AG04450 (cell line): ENCODE measurements around the gene ACY1. TPM values are rescaled to one million over a fixed set of nuclear protein-coding genes. Genes with fewer than 3 reads are reported as not detected.

ENCODE experiments used
- CTCF ChIA-PET: fragments of 300-600, 350-600 bp; formaldehyde crosslinking; extraction: SDS; loops from one replicate; lab custom pipeline; 2022; ENCODE audit warnings: antibody characterized with exemption, inconsistent platforms; lab: Charles Lee
- POLR2A ChIA-PET: fragments of 350-600 bp; formaldehyde crosslinking; extraction: SDS; loops from one replicate; lab custom pipeline; 2021; ENCODE audit warnings: antibody characterized with exemption, inconsistent platforms; lab: Yijun Ruan, JAX
- DNase-seq: peaks from one replicate; pipeline ENCODE4 v3.0.0-alpha.2; 2011; ENCODE audit warnings: low read depth, low spot score
- H3K27ac ChIP-seq: one replicate; pipeline ENCODE4 v1.5.1; 2012; ENCODE audit warnings: low read depth, low read length, control low read depth
- H3K27me3 ChIP-seq: one replicate; pipeline ENCODE4 v1.6.0; 2012; ENCODE audit warnings: low read length; ENCODE audit not compliant: control insufficient read depth, insufficient read depth
- H3K4me3 ChIP-seq: 2 replicates; pipeline ENCODE4 v1.5.1; 2011; ENCODE audit warnings: mild to moderate bottlenecking, low read depth, low read length, control low read depth
- H3K9me3 ChIP-seq: 2 replicates; pipeline ENCODE4 v1.5.1; 2012; ENCODE audit warnings: low read length; ENCODE audit not compliant: control insufficient read depth, insufficient read depth
- polyA plus RNA-seq: library from polyadenylated mRNA; depleted of rRNA; stranded (reverse); fragments of >200 nt; gene quantifications from 2 replicates; pipeline ENCODE4 v1.2.3, GENCODE V29; 2011
- TF ChIP-seq, protein P1 (sequence below): IDR thresholded peaks from 2 replicates; pipeline ENCODE4 v1.5.1; 2011; ENCODE audit warnings: low read depth, low read length, control low read depth, inconsistent platforms

ACY1 gene
- polyA plus RNA-seq, 1 experiment = 20.4 TPM

DNA sequence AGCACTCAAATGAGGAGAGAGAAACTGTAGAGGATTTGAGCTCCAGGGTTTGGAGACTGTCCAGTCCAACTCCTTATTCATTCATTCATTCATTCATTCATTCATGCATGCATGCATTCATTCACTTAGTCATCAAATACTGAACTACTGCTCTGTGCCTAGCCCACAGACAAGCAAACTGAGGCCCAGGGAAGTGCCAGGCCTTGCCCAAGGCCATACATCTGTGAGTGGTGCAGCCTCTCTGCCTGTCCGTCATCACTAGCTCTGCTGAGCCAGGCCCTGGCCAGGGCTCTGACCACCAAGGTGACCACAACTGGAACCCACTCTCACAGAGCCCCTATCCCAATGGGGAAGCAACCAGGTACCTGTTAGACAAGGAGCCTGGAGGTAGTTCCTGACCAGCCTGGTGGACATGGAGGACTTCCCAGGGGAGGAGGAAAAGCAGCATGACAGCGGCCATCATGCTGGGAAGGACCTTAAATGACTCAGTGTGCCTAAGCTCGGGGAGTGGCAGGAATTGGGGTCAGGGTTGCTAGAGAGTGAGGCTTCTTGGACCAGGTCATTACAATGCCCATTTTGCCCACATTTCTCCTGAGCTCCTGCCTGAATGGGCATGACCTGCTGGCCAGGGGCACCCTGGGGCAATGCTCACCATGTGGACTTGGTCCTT, 39.9 kb downstream of the ACY1 start:
- no peaks in the 10 kb centered on the region; the same call in 1 of the 2 replicates for H3K9me3 ChIP-seq
- H3K4me3 ChIP-seq = no peak overlapping the region
- ChIA-PET POLR2A (no interaction called here), CTCF (interaction anchor here (1.4 kb wide), 2 partner anchors 19 to 22 kb away, joined by 3 read pairs; no protein-coding TSS in a partner anchor)
- no peak overlapping the region for H3K27ac ChIP-seq
- TF ChIP-seq, protein P1, sequence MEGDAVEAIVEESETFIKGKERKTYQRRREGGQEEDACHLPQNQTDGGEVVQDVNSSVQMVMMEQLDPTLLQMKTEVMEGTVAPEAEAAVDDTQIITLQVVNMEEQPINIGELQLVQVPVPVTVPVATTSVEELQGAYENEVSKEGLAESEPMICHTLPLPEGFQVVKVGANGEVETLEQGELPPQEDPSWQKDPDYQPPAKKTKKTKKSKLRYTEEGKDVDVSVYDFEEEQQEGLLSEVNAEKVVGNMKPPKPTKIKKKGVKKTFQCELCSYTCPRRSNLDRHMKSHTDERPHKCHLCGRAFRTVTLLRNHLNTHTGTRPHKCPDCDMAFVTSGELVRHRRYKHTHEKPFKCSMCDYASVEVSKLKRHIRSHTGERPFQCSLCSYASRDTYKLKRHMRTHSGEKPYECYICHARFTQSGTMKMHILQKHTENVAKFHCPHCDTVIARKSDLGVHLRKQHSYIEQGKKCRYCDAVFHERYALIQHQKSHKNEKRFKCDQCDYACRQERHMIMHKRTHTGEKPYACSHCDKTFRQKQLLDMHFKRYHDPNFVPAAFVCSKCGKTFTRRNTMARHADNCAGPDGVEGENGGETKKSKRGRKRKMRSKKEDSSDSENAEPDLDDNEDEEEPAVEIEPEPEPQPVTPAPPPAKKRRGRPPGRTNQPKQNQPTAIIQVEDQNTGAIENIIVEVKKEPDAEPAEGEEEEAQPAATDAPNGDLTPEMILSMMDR = no peak
- H3K27me3 ChIP-seq = no peaks in the 10 kb centered on the region
- DNase-seq = no peak

DNA sequence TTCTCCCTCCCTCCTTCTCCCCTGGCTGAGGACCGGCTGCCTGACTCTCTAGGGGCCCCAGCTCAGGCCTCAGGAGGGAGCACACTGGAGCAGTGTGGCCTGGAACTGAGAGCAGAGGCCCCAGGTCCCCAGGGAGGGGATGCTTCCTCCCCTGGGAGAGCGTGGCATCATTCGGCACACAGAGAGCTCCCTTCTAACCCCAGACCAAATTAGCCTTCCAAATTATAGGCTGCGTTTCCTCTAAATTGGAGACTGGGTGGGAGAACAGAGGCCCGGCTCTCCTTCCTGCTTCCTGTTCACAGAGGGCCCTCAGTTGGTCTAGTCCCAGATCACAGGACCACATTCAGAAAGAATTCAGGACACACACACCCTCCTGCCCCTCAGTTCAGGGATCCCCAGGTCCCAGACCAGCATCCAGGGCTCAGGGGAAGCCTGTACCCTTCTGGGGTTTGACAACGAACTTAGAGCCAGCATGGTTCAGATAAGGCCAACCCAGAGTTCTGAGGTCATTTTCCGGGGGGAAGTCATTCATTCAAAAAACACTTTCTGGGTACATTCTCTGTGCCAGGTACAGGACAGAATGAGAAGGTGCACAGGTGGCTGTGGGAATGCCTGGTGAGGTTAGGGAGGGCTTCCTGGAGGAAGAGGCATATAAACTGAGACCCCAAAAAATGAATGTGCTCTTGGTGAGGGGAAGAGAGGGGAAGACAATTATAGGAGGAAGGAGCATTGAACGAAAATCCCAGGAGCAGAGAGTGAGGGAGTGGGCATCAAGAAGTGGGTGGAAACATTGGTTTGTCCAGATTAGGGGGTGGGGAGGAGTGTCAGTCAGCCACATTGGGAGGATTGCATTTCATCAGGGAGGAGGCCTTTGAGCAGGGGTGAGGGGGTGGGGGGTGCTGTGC, 40.8 kb downstream of the ACY1 start:
- Histone ChIP-seq H3K27ac (no peak overlapping the region), H3K9me3 (no peaks in the 10 kb centered on the region; the same call in 1 of the 2 replicates), H3K27me3 (no peaks in the 10 kb centered on the region), H3K4me3 (no peak overlapping the region)
- ChIA-PET CTCF (no interaction called here), POLR2A (no interaction called here)
- TF ChIP-seq, protein P1 = no peak
- DNase-seq = no peak

DNA sequence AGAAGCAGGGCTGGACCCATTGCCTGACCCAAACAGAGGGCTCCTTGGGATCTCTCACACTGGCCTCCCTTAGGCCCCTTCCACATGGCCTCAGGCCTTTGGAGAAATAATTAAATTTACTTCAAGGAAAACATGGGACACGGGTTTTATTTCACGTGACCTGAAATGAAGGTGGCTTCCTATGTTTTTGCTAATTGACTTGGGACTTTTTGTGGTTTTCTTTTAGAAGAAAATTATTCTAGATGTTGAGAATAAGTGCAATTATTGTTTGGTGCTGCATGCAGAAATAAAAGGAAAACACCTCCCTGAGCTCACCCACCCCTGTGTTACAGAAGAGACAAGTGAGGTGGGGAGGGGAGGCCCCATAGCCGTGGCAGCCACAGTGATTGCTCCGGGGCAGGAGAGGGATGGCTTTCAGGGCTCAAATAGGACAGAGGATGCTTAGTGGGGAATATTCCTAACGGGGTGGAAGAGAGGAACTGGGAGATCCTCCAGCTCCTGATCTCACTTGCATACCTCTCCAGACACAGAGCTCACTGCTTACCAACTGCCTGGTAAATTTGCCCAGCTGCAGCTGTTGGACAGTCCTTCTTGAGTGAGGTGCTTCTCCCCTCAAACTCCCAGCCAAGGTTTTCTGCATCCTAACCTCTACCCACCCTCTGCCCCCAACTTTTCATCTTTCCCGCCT, 41.6 kb downstream of the ACY1 start:
- TF ChIP-seq, protein P1 = no peak
- POLR2A ChIA-PET = no interaction called here
- CTCF ChIA-PET = interaction anchor here (0.9 kb wide), 1 partner anchor 196 kb away, joined by 3 read pairs; no protein-coding TSS in a partner anchor

DNA sequence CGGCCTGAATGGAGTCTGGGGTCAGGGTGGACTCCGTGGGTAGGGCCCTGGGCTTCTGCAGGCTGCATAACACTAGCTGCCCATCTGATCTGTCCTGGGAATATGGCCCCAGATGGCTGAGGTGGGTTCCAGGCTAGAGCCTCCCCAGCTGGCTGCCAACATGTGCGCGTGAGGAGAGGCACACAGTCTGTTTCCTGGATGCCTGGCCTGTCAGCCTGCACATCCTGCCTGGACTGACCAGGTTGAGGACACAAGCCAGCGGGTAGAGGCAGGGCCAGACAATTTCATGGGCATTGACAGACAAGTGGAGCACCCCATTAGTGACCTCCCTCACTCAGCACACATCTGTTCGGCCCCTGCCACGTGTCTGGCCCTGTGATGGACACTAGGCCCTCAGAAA, 42.1 kb downstream of the ACY1 start:
- H3K27ac ChIP-seq = no peak overlapping the region
- DNase-seq = no peak
- no peaks in the 10 kb centered on the region for H3K27me3 ChIP-seq
- no peaks in the 10 kb centered on the region for H3K9me3 ChIP-seq
- ChIA-PET CTCF (interaction anchor here (0.9 kb wide), 1 partner anchor 195 kb away, joined by 3 read pairs; no protein-coding TSS in a partner anchor), POLR2A (no interaction called here)
- H3K4me3 ChIP-seq = no peak overlapping the region
- TF ChIP-seq, protein P1 = no peak

More for the DNA sequence above, 41.6 kb downstream of the ACY1 start:
- H3K27me3 ChIP-seq = no peaks in the 10 kb centered on the region
- no peak for DNase-seq
- H3K27ac ChIP-seq = no peak overlapping the region
- H3K4me3 ChIP-seq = no peak overlapping the region
- H3K9me3 ChIP-seq = no peaks in the 10 kb centered on the region
